GM12864 (cell line): ENCODE data around the gene IFNLR1.
"Not testable (repeated sequence)": the region's sequence is repeated elsewhere in the genome, so short reads cannot be mapped to it uniquely, and the experiment has no call there.

Experiments used
- DNase-seq: peaks from one replicate; pipeline ENCODE4 v3.0.0-alpha.2; 2011; ENCODE audit warnings: low read depth
- H3K4me3 ChIP-seq: 2 replicates; pipeline ENCODE4 v1.5.1; 2011; ENCODE audit warnings: mild to moderate bottlenecking, low read depth, low read length, control low read depth
- TF ChIP-seq, protein P1 (sequence below): IDR thresholded peaks from 2 replicates; pipeline ENCODE4 v1.5.1; 2011; ENCODE audit warnings: low read depth, mild to moderate bottlenecking, moderate library complexity, low read length, control low read depth, inconsistent platforms; ENCODE audit errors: missing control alignments

Gene IFNLR1

DNA sequence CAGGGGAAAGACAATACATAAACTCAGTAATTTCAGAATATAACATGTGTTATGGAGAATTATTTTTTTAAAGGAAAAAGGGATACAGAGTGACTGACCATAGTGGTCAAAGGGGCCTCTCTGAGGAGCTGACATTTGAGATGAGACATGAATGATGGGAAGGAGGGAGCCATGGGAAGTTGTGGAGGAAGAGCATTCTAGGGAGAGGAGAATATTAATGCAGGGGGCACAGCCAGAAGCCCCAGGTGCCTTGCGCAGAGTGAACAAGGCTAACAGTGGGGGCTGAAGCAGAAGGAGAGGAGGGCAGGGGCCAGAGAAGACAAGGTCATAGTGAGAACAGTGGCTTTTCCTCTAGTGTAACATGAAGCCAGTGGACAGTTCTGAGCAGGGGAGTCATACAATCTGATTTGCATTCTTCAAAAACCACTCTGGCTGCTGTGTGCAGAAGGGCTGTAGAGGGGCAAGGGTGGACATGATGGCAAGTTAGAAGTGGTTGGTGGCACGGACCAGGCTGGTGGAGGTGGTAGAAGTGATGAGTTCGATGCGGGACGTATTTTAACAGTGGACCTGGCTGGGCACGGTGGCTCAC lies 28.2 kb upstream of the IFNLR1 start:
- TF ChIP-seq, protein P1, sequence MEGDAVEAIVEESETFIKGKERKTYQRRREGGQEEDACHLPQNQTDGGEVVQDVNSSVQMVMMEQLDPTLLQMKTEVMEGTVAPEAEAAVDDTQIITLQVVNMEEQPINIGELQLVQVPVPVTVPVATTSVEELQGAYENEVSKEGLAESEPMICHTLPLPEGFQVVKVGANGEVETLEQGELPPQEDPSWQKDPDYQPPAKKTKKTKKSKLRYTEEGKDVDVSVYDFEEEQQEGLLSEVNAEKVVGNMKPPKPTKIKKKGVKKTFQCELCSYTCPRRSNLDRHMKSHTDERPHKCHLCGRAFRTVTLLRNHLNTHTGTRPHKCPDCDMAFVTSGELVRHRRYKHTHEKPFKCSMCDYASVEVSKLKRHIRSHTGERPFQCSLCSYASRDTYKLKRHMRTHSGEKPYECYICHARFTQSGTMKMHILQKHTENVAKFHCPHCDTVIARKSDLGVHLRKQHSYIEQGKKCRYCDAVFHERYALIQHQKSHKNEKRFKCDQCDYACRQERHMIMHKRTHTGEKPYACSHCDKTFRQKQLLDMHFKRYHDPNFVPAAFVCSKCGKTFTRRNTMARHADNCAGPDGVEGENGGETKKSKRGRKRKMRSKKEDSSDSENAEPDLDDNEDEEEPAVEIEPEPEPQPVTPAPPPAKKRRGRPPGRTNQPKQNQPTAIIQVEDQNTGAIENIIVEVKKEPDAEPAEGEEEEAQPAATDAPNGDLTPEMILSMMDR, result no peak
- no peak for DNase-seq
- no peak overlapping the region for H3K4me3 ChIP-seq

DNA sequence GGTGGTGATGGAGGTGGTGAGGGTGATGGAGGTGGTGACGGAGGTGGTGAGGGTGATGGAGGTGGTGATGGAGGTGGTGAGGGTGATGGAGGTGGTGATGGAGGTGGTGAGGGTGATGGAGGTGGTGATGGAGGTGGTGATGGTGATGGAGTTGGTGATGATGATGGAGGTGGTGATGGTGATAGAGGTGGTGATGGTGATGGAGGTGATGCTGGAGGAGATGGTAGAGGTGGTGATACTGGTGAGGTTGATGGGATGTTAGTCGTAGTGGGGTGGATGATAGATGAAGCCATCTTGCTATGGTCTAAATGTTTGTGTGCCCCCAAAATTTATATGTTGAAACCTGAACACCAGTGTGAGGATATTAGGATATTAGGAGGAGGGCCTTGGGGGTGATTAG lies 25.3 kb upstream of the IFNLR1 start:
- DNase-seq, result no peak
- no peak overlapping the region for H3K4me3 ChIP-seq
- TF ChIP-seq, protein P1, result no peak

DNA sequence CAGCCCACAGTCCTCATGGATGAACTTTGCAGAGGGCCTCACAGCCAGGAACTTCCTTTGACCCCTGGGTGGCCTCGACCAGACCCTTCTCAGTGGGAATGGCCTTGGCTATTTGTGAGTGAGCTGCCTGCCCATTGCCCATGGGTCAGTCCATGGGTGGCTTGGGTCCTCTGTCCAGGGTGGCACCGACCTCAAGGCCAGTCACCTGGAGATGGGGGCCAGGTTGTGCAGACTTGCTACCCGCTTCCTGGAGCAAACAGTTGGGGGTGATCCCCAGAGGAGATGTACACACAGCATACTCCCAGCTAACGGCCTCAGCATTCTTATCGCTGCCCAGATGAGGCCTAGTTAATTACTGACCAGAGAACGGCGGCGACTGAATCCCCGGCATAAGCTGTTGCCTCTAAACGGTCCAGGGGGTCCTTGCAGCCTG lies 23.1 kb upstream of the IFNLR1 start:
- DNase-seq, result no peak
- TF ChIP-seq, protein P1, result no peak
- H3K4me3 ChIP-seq, result no peak overlapping the region

DNA sequence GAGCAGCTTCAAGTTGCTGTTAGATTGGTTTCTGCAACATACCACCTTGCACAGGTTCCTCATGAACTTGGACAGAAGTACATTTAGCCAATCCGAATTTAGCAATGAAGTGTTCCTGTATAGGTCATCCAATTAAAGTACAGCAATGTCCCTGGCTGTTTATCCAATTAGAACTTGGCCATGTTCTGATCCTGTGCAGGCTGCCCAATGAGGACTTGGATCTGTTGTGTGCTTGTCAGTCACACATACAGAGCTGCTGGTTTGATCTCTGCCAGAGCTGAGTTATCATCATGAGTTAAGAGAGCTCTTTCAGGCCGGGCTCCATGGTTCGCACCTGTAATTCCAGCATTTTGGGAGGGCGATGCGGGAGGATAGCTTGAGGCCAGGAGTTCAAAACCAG lies 22.0 kb upstream of the IFNLR1 start:
- H3K4me3 ChIP-seq, result no peak overlapping the region
- TF ChIP-seq, protein P1, result no peak
- DNase-seq, result no peak

DNA sequence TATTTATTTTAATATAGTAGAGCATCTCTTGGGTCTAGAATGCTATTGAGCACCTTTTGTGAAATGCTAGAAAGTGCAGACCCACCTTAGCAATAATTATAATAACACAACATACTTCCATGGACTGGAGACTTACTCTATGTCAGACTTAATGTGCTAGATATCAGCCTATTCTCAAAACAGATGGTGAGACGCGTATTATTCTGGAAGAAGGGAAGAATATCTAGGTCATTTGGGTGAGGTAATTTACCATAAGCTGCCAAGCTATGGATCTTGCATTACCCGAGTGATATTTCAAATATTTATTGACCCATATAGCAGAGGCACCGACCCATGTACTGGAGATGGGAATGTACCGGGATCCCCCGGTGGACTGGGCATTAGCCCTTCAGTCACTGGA lies 20.6 kb upstream of the IFNLR1 start:
- no peak for DNase-seq
- H3K4me3 ChIP-seq, result no peak overlapping the region
- TF ChIP-seq, protein P1, result no peak

DNA sequence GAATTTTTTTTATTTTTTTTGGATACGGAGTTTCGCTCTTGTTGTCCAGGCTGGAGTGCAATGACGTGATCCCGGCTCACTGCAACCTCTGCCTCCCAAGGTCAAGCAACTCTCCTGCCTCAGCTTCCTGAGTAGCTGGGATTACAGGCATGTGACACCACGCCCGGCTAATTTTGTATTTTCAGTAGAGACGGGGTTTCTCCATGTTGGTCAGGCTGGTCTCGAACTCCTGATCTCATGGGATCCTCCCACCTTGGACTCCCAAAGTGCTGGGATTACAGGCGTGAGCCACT lies 20.3 kb upstream of the IFNLR1 start:
- DNase-seq, H3K4me3 ChIP-seq: not testable (repeated sequence)

DNA sequence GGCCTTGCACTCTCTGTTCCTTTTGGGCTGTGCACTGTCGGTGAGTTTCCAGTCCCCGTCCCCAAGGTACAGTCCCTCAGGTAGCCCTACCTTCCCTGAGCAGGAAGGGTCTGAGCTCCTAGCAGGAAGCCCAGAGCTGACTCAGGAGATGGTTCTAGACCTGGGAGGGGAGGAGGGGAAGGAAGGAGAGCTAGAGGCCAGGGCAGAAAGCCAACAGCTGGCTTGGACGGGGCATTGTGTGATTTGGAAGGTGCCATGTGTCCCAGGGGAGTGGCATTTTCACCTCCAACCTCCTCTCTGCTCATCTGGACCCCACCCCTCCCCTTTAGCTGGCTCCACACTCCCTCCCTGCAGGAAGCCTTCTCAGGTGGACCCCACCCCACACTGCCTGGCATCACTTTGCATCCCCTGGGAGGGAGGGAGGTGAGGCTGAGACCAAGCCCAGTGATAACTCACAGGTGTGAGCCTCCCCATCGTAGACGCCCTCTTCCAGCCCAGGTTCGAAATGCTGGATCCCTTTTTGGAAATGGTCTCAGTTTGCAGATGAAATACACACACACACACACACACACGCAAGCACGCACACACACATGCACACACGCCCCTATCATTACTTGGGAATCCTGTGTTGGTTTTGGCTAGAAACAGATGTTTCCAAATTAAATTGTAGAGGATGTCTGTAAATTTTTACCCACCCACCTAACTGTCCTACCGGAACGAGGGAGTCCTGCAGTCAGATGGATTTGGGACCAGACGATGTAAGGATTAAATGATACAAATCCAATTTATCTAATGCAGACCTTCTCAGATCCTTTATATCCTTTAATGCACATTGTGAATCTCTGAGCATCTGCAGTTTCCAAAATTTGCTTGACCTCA lies 19.7 kb upstream of the IFNLR1 start:
- DNase-seq, result no peak
- TF ChIP-seq, protein P1, result no peak
- no peak overlapping the region for H3K4me3 ChIP-seq
